Forelimb muscle (tissue), 1 donor: ENCODE data around the gene PRKCZ. TPM values are rescaled to one million over a fixed set of nuclear protein-coding genes. Genes with fewer than 3 reads are reported as not detected.

Experiments
- DNase-seq: peaks from one replicate; pipeline ENCODE4 v3.0.0-alpha.2; 2013; ENCODE audit warnings: low read depth
- polyA plus RNA-seq: library from polyadenylated mRNA; unstranded; fragments of 120-200 nt; gene quantifications from one replicate; pipeline ENCODE4 v1.2.1, GENCODE V29; 2013; ENCODE audit not compliant: insufficient read length

Gene PRKCZ
- polyA plus RNA-seq, 1 donor: 7.6 TPM

GRCh38 chr1:2228694-2229036, 178.5 kb downstream of the PRKCZ start:
- DNase-seq: no peak

GRCh38 chr1:2229037-2229864, 179.0 kb downstream of the PRKCZ start:
- no peak for DNase-seq

GRCh38 chr1:2229911-2230731, 179.9 kb downstream of the PRKCZ start:
- DNase-seq: no peak

- no peak for DNase-seq
Measured at GRCh38 chr1:2230781-2231531, 180.7 kb downstream of the PRKCZ start.

- no peak for DNase-seq
Measured at GRCh38 chr1:2231532-2232254, 181.5 kb downstream of the PRKCZ start.

- DNase-seq: no peak
Measured at GRCh38 chr1:2232255-2232915, 182.2 kb downstream of the PRKCZ start.

GRCh38 chr1:2232916-2233438, 182.8 kb downstream of the PRKCZ start:
- no peak for DNase-seq

- DNase-seq: no peak
Measured at GRCh38 chr1:2233468-2233867, 183.3 kb downstream of the PRKCZ start.

- DNase-seq: no peak
Measured at GRCh38 chr1:2233997-2234761, 184.0 kb downstream of the PRKCZ start.

GRCh38 chr1:2234762-2235113, 184.5 kb downstream of the PRKCZ start:
- DNase-seq: no peak

Other genes starting within 250 kb of the PRKCZ start
- gene GNB1, start 159.3 kb upstream of the PRKCZ start, polyA plus RNA-seq: 157 TPM
- gene CALML6, start 135.2 kb upstream of the PRKCZ start, polyA plus RNA-seq: 281 TPM
- 91.6 TPM for gene TMEM52, start 131.1 kb upstream of the PRKCZ start, polyA plus RNA-seq
- gene CFAP74, start 46.6 kb upstream of the PRKCZ start, polyA plus RNA-seq: 0.24 TPM
- 1.0 TPM for gene GABRD, start 31.1 kb upstream of the PRKCZ start, polyA plus RNA-seq
- gene FAAP20, start 144.4 kb downstream of the PRKCZ start, polyA plus RNA-seq: 42.0 TPM
- 53.8 TPM for gene SKI, start 177.9 kb downstream of the PRKCZ start, polyA plus RNA-seq